ENCODE measurements around the gene FBXW4. TPM values are rescaled to one million over a fixed set of nuclear protein-coding genes. Genes with fewer than 3 reads are reported as not detected.
"Not testable (repeated sequence)": the region's sequence is repeated elsewhere in the genome, so short reads cannot be mapped to it uniquely, and the experiment has no call there.

Gene FBXW4
- polyA plus RNA-seq, 3 donors, result 53.9 to 62.9 (median 56.9) TPM

- peak; percentile 88 for DNase-seq
These were observed 28.9 kb downstream of the FBXW4 start for GRCh38 chr10:101666083-101666482.

GRCh38 chr10:101663097-101663496 lies 31.9 kb downstream of the FBXW4 start:
- no peak for DNase-seq

GRCh38 chr10:101660256-101660655 lies 34.7 kb downstream of the FBXW4 start:
- DNase-seq, result peak; percentile 73

GRCh38 chr10:101658975-101659374 lies 36.0 kb downstream of the FBXW4 start:
- peak; percentile 28 for DNase-seq

GRCh38 chr10:101656890-101657289 lies 38.1 kb downstream of the FBXW4 start:
- DNase-seq, result no peak

GRCh38 chr10:101655570-101655969 lies 39.4 kb downstream of the FBXW4 start:
- no peak for DNase-seq

GRCh38 chr10:101653536-101653935 lies 41.4 kb downstream of the FBXW4 start:
- no peak for DNase-seq

- DNase-seq, result no peak
These were observed 43.6 kb downstream of the FBXW4 start for GRCh38 chr10:101651336-101651735.

GRCh38 chr10:101650863-101651262 lies 44.1 kb downstream of the FBXW4 start:
- no peak for DNase-seq

- DNase-seq, result no peak
These were observed 45.4 kb downstream of the FBXW4 start for GRCh38 chr10:101649525-101650085.

- DNase-seq, result no peak
These were observed 47.7 kb downstream of the FBXW4 start for GRCh38 chr10:101647255-101647654.

GRCh38 chr10:101646364-101646763 lies 48.6 kb downstream of the FBXW4 start:
- DNase-seq, result no peak

GRCh38 chr10:101645659-101646058 lies 49.3 kb downstream of the FBXW4 start:
- DNase-seq, result no peak

GRCh38 chr10:101644002-101644401 lies 51.0 kb downstream of the FBXW4 start:
- no peak for DNase-seq

- no peak for DNase-seq
These were observed 51.4 kb downstream of the FBXW4 start for GRCh38 chr10:101643546-101643945.

GRCh38 chr10:101639141-101639900 lies 55.6 kb downstream of the FBXW4 start:
- DNase-seq, result no peak

- not testable (repeated sequence) for DNase-seq
These were observed 61.5 kb downstream of the FBXW4 start for GRCh38 chr10:101633510-101633909.

GRCh38 chr10:101631821-101632475 lies 63.0 kb downstream of the FBXW4 start:
- DNase-seq, result no peak

GRCh38 chr10:101630633-101630920 lies 64.4 kb downstream of the FBXW4 start:
- no peak for DNase-seq

- no peak for DNase-seq
These were observed 64.9 kb downstream of the FBXW4 start for GRCh38 chr10:101629837-101630632.

- no peak for DNase-seq
These were observed 69.1 kb downstream of the FBXW4 start for GRCh38 chr10:101625821-101626412.

GRCh38 chr10:101624526-101625102 lies 70.4 kb downstream of the FBXW4 start:
- DNase-seq, result no peak
